ENCODE measurements around the gene AIFM3. TPM values are rescaled to one million over a fixed set of nuclear protein-coding genes. Genes with fewer than 3 reads are reported as not detected.

Gene AIFM3
- total and polyA plus RNA-seq, 2 donors (not counting 1 experiment from before 2014, with no cell fraction given) = 3.0 to 6.0 TPM

DNA sequence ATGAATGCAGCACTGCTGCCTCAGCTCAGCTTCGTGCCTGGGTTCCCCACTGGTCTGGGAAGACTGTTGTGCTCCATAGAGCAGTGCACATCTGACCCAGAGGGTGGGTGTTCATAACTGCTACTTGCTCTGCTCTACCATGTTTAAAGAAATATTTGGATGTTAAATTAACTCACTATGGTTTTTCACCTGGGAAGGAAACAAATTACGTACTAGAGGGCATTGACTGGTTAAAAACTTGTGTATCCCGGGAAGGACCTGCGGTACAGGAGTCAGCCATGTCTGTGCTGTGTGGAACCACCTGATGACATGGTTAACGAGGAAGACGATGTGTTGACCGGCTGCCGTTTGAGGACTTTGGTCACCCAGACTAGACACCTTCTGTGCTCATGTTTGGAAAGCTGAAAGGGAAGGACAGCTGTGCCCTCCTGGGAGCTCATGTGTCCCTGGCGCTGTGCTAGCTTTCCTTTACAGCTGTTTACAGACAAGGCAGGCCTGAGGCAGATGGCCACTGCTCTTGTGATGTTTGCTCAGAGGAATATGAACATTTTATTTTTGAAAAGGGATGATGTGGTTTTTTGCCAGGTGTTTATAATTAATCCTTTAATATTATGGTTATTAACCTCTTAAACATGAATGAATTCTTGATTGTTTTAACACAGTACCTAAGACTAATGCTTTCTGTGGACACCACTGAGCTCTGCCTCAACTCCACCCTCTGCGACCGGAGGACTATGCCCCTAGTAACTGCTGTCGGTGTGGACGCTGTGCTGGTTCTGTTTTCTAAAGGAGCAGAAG is 14.3 kb upstream of the AIFM3 start:
- H3K36me3 ChIP-seq (replicated peaks in 1 of 2; ENCODE audit: control extremely low read depth in 1 of 2, control insufficient read depth in 1 of 2, extremely low read depth in 1 of 2, insufficient read depth in 2 of 2, low read length in 1 of 2) = peaks cover 4 to 49% of the 10 kb centered on the region in 2 experiments
- no peak overlapping the region for H3K9ac ChIP-seq (ENCODE audit: low read length)
- ChIA-PET POLR2A (no interaction called here), CTCF (interaction anchor here (0.6 to 0.7 kb wide), 2 partner anchors 15 to 712 kb away, joined by 3 read pairs; no protein-coding TSS in a partner anchor)
- no peak overlapping the region for H3K4me3 Mint-ChIP-seq
- H2AFZ ChIP-seq (ENCODE audit: insufficient read depth, low read depth, low read length, poor library complexity, severe bottlenecking) = no peak overlapping the region
- peaks cover 9% of the 10 kb centered on the region for H3K4me1 Mint-ChIP-seq
- H3K4me3 ChIP-seq (ENCODE audit: control extremely low read depth in 1 of 5, extremely low read depth in 1 of 5, insufficient read depth in 1 of 5, low read depth in 2 of 5, low read length in 4 of 5) = no peak overlapping the region
- H3K4me2 ChIP-seq (replicated peaks; ENCODE audit: low read depth, low read length, poor library complexity, severe bottlenecking) = no peak overlapping the region
- H3K4me1 ChIP-seq (ENCODE audit: control insufficient read depth in 2 of 2, insufficient read depth in 2 of 2, low read length in 2 of 2) = peaks cover 9 to 11% of the 10 kb centered on the region in 2 donors
- intact Hi-C loops (cut with micrococcal nuclease) = no loop called here
- TF ChIP-seq, protein P1, sequence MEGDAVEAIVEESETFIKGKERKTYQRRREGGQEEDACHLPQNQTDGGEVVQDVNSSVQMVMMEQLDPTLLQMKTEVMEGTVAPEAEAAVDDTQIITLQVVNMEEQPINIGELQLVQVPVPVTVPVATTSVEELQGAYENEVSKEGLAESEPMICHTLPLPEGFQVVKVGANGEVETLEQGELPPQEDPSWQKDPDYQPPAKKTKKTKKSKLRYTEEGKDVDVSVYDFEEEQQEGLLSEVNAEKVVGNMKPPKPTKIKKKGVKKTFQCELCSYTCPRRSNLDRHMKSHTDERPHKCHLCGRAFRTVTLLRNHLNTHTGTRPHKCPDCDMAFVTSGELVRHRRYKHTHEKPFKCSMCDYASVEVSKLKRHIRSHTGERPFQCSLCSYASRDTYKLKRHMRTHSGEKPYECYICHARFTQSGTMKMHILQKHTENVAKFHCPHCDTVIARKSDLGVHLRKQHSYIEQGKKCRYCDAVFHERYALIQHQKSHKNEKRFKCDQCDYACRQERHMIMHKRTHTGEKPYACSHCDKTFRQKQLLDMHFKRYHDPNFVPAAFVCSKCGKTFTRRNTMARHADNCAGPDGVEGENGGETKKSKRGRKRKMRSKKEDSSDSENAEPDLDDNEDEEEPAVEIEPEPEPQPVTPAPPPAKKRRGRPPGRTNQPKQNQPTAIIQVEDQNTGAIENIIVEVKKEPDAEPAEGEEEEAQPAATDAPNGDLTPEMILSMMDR (IDR thresholded peaks at IDR 0.05) = no peak
- no peak for TF ChIP-seq EZH2 (IDR thresholded peaks at IDR 0.05; ENCODE audit: borderline replicate concordance, insufficient read depth, low read depth, low read length, poor library complexity, severe bottlenecking)
- WGBS (ENCODE audit: insufficient coverage) = over 99% methylated on average over 12 of the region's 13 CpGs
- H3K27ac Mint-ChIP-seq = no peak overlapping the region
- no peak for DNase-seq
- H3K9me3 ChIP-seq (ENCODE audit: control extremely low read depth in 1 of 3, control insufficient read depth in 2 of 3, insufficient read depth in 1 of 3, low read length in 2 of 3) = no peaks in the 10 kb centered on the region
- peaks cover 51% of the 10 kb centered on the region for H4K20me1 ChIP-seq (ENCODE audit: control insufficient read depth, insufficient read depth, low read length, poor library complexity, severe bottlenecking)
- H3K27me3 Mint-ChIP-seq = no peaks in the 10 kb centered on the region
- no peak overlapping the region for H3K27ac ChIP-seq (ENCODE audit: low read length in 2 of 2)
- H3K27me3 ChIP-seq (replicated peaks in 1 of 4; ENCODE audit: control extremely low read depth in 1 of 4, control insufficient read depth in 3 of 4, insufficient read depth in 4 of 4, low read length in 3 of 4) = peaks cover 0 to 11% (median 2%) of the 10 kb centered on the region in 4 experiments
- H3K79me2 ChIP-seq (ENCODE audit: control insufficient read depth, insufficient read depth, low read length) = peaks cover 30% of the 10 kb centered on the region
- ATAC-seq (ENCODE audit: low read depth) = no peak
- H3K9me3 Mint-ChIP-seq (ENCODE audit: insufficient read depth) = no peaks in the 10 kb centered on the region

DNA sequence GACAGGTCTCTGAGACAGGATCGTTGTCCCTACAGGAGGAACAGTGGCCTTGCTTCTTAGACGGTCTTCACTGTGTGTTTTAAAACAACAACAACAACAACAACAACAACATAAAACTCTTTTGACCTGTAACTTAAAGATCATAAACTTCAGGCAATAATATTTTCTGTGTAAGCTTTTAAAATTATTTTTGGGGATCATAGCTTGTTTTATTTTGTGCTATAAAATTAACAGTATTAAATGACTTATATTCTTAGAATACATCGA is 13.8 kb upstream of the AIFM3 start:
- POLR2A ChIA-PET = no interaction called here
- Histone ChIP-seq H3K4me1 (ENCODE audit: control insufficient read depth in 2 of 2, insufficient read depth in 2 of 2, low read length in 2 of 2) (peaks cover 15 to 17% of the 10 kb centered on the region in 2 donors), H3K27me3 (replicated peaks in 1 of 4; ENCODE audit: control extremely low read depth in 1 of 4, control insufficient read depth in 3 of 4, insufficient read depth in 4 of 4, low read length in 3 of 4) (peaks cover 0 to 16% (median 5%) of the 10 kb centered on the region in 4 experiments), H4K20me1 (ENCODE audit: control insufficient read depth, insufficient read depth, low read length, poor library complexity, severe bottlenecking) (peaks cover 46% of the 10 kb centered on the region), H2AFZ (ENCODE audit: insufficient read depth, low read depth, low read length, poor library complexity, severe bottlenecking) (no peak overlapping the region), H3K27ac (ENCODE audit: low read length in 2 of 2) (no peak overlapping the region), H3K79me2 (ENCODE audit: control insufficient read depth, insufficient read depth, low read length) (peaks cover 25% of the 10 kb centered on the region), H3K9me3 (ENCODE audit: control extremely low read depth in 1 of 3, control insufficient read depth in 2 of 3, insufficient read depth in 1 of 3, low read length in 2 of 3) (no peaks in the 10 kb centered on the region), H3K4me3 (ENCODE audit: control extremely low read depth in 1 of 5, extremely low read depth in 1 of 5, insufficient read depth in 1 of 5, low read depth in 2 of 5, low read length in 4 of 5) (no peak overlapping the region), H3K4me2 (replicated peaks; ENCODE audit: low read depth, low read length, poor library complexity, severe bottlenecking) (no peak overlapping the region), H3K36me3 (replicated peaks in 1 of 2; ENCODE audit: control extremely low read depth in 1 of 2, control insufficient read depth in 1 of 2, extremely low read depth in 1 of 2, insufficient read depth in 2 of 2, low read length in 1 of 2) (peaks cover 4 to 46% of the 10 kb centered on the region in 2 experiments), H3K9ac (ENCODE audit: low read length) (no peak overlapping the region)
- H3K27me3 Mint-ChIP-seq = peaks cover 4% of the 10 kb centered on the region
- TF ChIP-seq EZH2 (IDR thresholded peaks at IDR 0.05; ENCODE audit: borderline replicate concordance, insufficient read depth, low read depth, low read length, poor library complexity, severe bottlenecking) = no peak
- TF ChIP-seq, protein P1 (IDR thresholded peaks at IDR 0.05) = no peak
- ATAC-seq (ENCODE audit: low read depth) (no peak), DNase-seq (no peak)
- no peaks in the 10 kb centered on the region for H3K9me3 Mint-ChIP-seq (ENCODE audit: insufficient read depth)
- no peak overlapping the region for H3K27ac Mint-ChIP-seq
- H3K4me3 Mint-ChIP-seq = no peak overlapping the region
- intact Hi-C loops (cut with micrococcal nuclease) = no loop called here
- WGBS (ENCODE audit: insufficient coverage) = no CpG with 5 or more reads among the region's 3 CpGs
- H3K4me1 Mint-ChIP-seq = peaks cover 15% of the 10 kb centered on the region
- CTCF ChIA-PET = interaction anchor here (0.6 kb wide), 1 partner anchor 711 kb away, joined by 3 read pairs; no protein-coding TSS in a partner anchor
